ENCODE results near the gene ROBO2.

ROBO2 gene

GRCh38 chr3:77456431-77456830 lies 416.5 kb downstream of the ROBO2 start:
- no peak overlapping the region for H3K4me3 ChIP-seq (ENCODE audit: low read length)
- no peak for TF ChIP-seq CTCF (conservative IDR thresholded peaks at IDR 0.05; ENCODE audit: low read depth, low read length)
- no peak for DNase-seq (ENCODE audit: low read depth)

DNA sequence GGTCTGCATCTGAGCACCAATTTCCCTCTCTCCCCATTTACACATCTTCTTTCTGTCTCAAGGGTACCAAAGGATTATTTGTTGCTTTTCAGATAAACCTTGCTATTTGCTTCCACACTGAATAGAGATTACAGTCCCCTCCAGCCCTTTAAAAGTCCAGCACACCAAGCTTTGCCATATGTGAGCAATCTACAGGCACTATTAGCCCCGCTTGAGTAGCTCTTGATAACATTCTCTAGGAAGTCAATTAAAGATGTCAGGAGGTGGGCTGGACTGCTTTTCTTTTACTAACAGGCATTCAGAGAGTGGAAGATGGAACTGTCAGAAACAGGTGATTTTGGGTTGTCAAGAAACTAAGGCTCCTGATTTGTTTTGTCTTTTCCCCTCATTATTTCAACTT lies 417.0 kb downstream of the ROBO2 start:
- no peak for TF ChIP-seq CTCF (conservative IDR thresholded peaks at IDR 0.05; ENCODE audit: low read depth, low read length)
- no peak overlapping the region for H3K4me3 ChIP-seq (ENCODE audit: low read length)
- no peak for DNase-seq (ENCODE audit: low read depth)

GRCh38 chr3:77459926-77460325 lies 420.0 kb downstream of the ROBO2 start:
- no peak for DNase-seq (ENCODE audit: low read depth)

DNA sequence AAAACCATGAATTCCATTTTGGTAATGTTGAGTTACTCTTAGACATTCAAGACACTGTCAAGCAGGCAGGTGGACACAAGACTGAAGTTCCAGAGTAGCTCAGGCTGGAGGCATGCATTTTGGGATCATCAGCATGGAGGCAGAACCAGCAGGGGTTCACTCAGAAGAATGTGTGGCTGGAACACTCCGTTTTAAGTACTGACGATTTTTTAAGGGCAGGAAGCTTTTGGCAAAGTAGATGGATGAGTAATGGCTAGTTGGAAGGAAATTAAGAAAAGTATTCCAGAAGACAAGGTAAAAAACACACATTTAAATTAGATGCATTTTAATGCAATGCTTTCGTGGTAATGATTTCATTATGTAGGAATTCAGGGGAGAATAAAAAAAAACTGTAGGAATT lies 420.4 kb downstream of the ROBO2 start:
- no peak for TF ChIP-seq CTCF (conservative IDR thresholded peaks at IDR 0.05; ENCODE audit: low read depth, low read length)
- no peak for DNase-seq (ENCODE audit: low read depth)
- no peak overlapping the region for H3K4me3 ChIP-seq (ENCODE audit: low read length)

More at GRCh38 chr3:77459926-77460325, 420.0 kb downstream of the ROBO2 start:
- no peak overlapping the region for H3K4me3 ChIP-seq (ENCODE audit: low read length)
- no peak for TF ChIP-seq CTCF (conservative IDR thresholded peaks at IDR 0.05; ENCODE audit: low read depth, low read length)

DNA sequence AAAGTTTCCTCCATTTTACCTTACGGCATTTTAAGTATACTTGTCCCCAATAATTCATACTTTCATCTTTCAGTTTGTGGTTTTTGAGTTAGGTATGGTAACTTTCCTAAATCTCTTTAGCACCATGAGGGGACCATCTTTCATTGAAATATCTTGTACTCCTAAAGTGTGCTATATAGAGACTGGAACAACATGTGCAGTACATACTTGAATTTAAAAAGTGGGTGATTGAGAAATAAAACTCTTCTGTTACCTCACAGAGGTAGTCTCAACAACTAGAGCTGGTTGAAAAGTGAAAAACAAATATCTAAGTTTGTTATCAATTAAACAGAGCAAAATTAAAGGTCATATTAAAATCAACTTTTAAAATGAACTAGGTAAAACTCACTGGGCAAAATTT lies 423.1 kb downstream of the ROBO2 start:
- DNase-seq (ENCODE audit: low read depth) = no peak
- TF ChIP-seq CTCF (conservative IDR thresholded peaks at IDR 0.05; ENCODE audit: low read depth, low read length) = no peak
- no peak overlapping the region for H3K4me3 ChIP-seq (ENCODE audit: low read length)

GRCh38 chr3:77464111-77464688 lies 424.3 kb downstream of the ROBO2 start:
- TF ChIP-seq CTCF (conservative IDR thresholded peaks at IDR 0.05; ENCODE audit: low read depth, low read length) = no peak
- DNase-seq (ENCODE audit: low read depth) = no peak
- no peak overlapping the region for H3K4me3 ChIP-seq (ENCODE audit: low read length)

- no peak overlapping the region for H3K4me3 ChIP-seq (ENCODE audit: low read length)
- TF ChIP-seq CTCF (conservative IDR thresholded peaks at IDR 0.05; ENCODE audit: low read depth, low read length) = no peak
- DNase-seq (ENCODE audit: low read depth) = no peak
These were observed 426.7 kb downstream of the ROBO2 start for GRCh38 chr3:77466562-77467115.
